D721Med (cell line): ENCODE results near the gene LDLRAD3.

ENCODE experiments used
- DNase-seq: peaks from one replicate; pipeline ENCODE4 v3.0.0; 2011; ENCODE audit warnings: low spot score; ENCODE audit not compliant: insufficient read length
- FAIRE-seq: peaks from 2 replicates; lab custom pipeline; 2011; peaks lifted over from hg19 to GRCh38; lab: Jason Lieb, UNC
- TF ChIP-seq, protein P1 (sequence below): IDR thresholded peaks from 2 replicates; pipeline ENCODE4 v1.5.1; 2012; ENCODE audit warnings: mild to moderate bottlenecking, control low read depth; ENCODE audit not compliant: insufficient read depth; ENCODE audit errors: missing control alignments

Gene LDLRAD3

DNA sequence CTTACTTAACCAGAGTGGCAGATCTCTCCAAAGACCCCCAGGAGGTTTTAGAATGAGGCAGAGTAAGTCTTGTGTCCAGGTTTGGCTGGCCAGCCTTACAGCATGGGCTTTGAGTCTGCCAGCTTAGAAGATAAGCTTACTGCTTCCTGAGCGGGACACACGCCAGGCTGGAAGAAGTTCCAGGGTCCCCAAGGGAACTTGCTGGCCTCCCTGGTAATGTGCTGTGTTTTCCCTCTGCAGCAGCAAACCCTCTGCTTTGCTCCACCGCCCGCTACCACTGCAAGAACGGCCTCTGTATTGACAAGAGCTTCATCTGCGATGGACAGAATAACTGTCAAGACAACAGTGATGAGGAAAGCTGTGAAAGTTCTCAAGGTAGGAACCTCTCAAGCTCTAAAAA lies 154.2 kb downstream of the LDLRAD3 start:
- DNase-seq, result no peak
- FAIRE-seq, result no peak
- TF ChIP-seq, protein P1, sequence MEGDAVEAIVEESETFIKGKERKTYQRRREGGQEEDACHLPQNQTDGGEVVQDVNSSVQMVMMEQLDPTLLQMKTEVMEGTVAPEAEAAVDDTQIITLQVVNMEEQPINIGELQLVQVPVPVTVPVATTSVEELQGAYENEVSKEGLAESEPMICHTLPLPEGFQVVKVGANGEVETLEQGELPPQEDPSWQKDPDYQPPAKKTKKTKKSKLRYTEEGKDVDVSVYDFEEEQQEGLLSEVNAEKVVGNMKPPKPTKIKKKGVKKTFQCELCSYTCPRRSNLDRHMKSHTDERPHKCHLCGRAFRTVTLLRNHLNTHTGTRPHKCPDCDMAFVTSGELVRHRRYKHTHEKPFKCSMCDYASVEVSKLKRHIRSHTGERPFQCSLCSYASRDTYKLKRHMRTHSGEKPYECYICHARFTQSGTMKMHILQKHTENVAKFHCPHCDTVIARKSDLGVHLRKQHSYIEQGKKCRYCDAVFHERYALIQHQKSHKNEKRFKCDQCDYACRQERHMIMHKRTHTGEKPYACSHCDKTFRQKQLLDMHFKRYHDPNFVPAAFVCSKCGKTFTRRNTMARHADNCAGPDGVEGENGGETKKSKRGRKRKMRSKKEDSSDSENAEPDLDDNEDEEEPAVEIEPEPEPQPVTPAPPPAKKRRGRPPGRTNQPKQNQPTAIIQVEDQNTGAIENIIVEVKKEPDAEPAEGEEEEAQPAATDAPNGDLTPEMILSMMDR, result no peak

DNA sequence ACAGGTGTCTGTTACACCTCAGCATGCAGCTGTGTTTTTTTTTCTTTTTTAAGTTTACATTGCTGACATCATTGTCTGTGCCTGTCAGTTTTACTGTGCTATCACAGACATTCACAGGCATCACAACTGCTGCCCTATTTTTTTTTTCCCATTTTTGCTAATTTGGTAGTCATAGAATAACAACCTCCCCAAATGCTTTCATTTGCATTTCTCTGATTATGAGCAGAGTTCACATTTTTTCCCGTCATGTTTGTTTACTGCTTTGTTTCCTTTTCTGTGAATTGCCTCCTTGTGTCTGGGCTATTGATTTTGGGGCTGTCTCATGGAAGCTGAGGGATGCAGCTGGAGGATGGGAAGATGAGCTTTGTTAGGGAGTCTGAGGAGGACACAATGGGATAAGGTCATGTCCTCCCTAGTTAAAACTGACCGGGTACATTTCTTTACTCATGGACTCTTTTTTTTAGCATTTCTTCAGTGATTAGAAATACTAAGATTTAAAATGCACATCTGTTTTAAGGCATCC lies 155.1 kb downstream of the LDLRAD3 start:
- TF ChIP-seq, protein P1, result no peak
- FAIRE-seq, result no peak
- DNase-seq, result no peak

DNA sequence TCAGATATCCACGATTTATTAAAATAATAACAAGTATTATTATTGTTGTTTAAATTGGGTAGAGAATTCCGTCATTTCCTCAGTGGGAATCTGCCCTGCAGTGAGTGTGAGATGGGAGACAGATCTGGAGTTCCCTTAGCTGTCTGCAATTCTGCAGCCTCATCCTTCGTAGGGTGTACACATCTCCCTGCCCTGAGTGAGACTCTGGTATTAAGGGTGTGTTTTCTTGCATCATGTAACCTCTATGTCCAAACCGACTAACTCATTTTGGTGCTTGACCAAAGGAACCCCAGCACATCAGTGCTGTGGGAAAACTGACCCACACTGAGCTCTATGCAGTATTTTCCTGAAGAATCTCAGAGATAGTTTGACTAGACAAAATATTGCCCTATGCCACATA lies 157.6 kb downstream of the LDLRAD3 start:
- no peak for FAIRE-seq
- TF ChIP-seq, protein P1, result no peak
- no peak for DNase-seq

DNA sequence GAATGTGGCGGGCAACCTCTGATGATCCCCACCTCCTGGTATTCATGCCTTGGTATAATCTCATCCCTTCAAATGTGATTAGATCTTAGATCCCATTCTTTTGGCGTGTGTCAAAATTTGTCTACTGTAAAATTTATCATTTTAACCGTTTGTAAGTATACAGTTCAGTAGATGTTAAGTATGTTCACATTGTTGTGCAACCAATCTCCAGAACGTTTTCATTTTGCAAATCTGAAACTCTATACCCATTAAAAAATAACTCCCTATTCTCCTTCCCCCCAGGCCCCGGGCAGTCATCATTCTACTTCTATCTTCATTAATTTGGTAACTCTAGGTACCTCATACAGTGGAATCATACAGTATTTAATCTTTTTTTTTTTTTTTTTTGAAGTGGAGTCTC lies 159.0 kb downstream of the LDLRAD3 start:
- TF ChIP-seq, protein P1, result no peak
- DNase-seq (no peak), FAIRE-seq (no peak)

DNA sequence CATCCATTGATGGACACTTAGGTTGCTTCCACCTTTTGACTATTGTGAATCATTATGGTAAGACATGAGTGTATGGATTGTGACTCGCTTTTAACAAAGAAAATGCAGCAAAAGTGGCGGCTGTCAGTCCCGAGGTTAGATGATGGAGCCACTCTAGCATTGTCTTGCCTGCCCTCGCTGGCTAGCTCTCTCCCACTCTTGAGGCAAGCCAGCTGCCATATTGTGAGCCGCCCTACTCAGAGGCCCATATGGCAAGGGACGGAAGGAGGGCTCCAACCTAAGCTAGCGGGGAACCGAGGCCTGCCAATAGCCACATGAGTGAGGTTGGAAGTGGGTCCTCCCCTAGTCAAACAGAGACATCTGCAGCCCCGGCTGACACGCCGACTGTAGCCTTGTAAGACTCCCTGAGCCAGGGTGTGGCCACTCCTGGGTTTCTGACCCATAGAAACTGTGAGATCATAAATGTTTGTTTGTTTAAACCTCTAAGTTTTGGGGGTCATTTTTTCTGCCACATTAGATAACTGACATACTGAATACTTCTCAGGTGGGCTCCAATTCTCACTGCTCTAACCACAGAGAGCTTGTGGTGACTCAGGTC lies 160.2 kb downstream of the LDLRAD3 start:
- TF ChIP-seq, protein P1, result no peak
- DNase-seq (no peak), FAIRE-seq (no peak)

DNA sequence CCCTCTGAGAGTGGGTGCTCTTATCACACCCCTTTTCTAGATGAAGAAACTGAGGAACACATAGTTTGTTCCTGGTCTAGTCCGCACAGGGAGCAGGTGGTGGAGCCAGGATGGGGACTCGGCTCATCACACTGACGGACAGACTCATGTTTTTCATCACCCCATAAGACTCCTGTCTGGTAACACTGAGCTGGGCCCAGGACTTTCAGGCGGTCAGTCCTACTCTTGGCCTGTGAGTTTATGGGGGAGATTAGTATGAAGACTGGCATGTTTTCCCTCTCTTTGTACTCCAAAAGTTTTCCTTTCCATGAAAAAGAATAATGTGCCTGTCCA lies 160.8 kb downstream of the LDLRAD3 start:
- TF ChIP-seq, protein P1, result no peak
- no peak for FAIRE-seq
- DNase-seq, result no peak

DNA sequence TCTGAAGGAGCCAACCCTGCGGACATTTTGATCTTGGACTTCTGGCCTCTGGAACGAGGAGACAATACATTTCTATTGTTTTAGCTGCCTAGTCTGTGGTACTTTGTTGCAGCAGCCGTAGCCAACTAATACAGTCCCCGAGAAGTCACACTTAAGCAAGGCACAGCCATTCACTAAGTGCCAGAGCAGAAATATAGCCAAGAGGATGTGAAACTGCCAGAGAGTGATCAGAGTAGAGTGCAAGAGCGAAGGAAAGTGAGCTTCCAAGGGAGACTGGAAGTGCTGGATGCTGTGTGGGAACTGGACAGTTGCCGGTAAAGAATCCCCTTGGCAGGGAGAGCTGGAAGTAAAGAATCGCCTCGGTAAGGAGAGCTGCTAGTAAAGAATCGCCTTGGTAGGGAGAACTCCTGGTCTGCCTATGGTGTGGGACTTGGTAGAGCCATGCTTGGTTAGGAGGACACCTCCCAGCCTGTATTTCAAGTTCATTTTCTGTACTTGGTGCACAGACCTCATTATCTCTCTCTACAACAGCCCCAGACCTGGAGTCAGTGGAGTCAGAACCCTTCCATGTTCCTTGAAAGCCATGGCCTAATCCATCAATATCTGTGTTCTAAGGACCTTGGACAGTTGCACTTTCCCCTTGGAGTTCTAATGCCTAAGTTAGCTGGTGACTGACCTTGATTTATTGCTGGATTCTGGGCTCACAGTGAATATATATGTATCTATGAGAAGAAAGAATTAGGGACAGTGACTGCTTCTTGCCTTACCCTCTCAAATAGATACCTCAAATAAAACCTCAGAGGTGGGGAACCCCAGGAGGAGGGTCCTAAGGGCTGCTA lies 162.1 kb downstream of the LDLRAD3 start:
- TF ChIP-seq, protein P1, result no peak
- no peak for DNase-seq
- FAIRE-seq, result no peak
